ENCODE measurements around the gene GBX1.
A peak's percentile ranks its signal among the peaks of the same experiment; 100 is the strongest.

GBX1 gene

GRCh38 chr7:151129117-151129959 lies 38.2 kb downstream of the GBX1 start:
- no peaks in the 10 kb centered on the region for H3K27me3 Mint-ChIP-seq
- ATAC-seq (replicated peaks) (no peak), DNase-seq (no peak)
- H3K9me3 Mint-ChIP-seq = no peaks in the 10 kb centered on the region
- H3K27ac Mint-ChIP-seq = no peak overlapping the region
- H3K4me1 Mint-ChIP-seq (ENCODE audit: low read depth in 2 of 2) = peaks cover under 1 to 2% of the 10 kb centered on the region in 2 donors
- H3K36me3 Mint-ChIP-seq (ENCODE audit: insufficient read depth) = peaks cover 8% of the 10 kb centered on the region
- no peak overlapping the region for H3K4me3 Mint-ChIP-seq

GRCh38 chr7:151128716-151129115 lies 38.8 kb downstream of the GBX1 start:
- Mint-ChIP-seq H3K4me1 (ENCODE audit: low read depth in 2 of 2) (peaks cover 6 to 8% of the 10 kb centered on the region in 2 donors), H3K27me3 (no peaks in the 10 kb centered on the region), H3K36me3 (ENCODE audit: insufficient read depth) (peaks cover 9% of the 10 kb centered on the region), H3K4me3 (no peak overlapping the region), H3K27ac (no peak overlapping the region), H3K9me3 (no peaks in the 10 kb centered on the region)
- no peak for DNase-seq
- no peak for ATAC-seq (replicated peaks)

DNA sequence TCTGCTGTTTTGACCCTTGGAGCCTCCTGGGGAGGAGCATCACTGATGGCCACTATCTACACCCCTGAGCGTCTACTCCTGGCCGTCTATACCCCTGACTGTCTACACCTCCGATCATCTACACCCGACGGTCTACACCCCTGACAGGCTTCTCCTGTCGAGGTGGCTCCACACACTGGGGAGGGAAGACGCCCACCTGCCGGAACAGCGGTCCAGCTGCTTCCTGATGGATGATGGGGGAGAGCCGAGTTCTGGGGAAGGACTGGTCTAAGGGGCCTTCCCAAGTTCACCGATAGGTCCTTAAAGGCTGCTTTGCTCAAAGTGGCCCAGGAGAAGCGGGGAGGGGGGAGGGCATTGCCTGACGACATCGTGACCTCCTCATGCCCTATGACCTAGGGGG lies 39.4 kb downstream of the GBX1 start:
- Mint-ChIP-seq H3K36me3 (ENCODE audit: insufficient read depth) (peaks cover 14% of the 10 kb centered on the region), H3K27ac (peak overlapping the region in 1 of 2 donors; percentile 65), H3K9me3 (no peaks in the 10 kb centered on the region), H3K4me1 (ENCODE audit: low read depth in 2 of 2) (peaks cover 11 to 12% of the 10 kb centered on the region in 2 donors), H3K4me3 (no peak overlapping the region), H3K27me3 (no peaks in the 10 kb centered on the region)
- no peak for ATAC-seq (replicated peaks)
- DNase-seq = no peak

GRCh38 chr7:151126491-151127137 lies 40.9 kb downstream of the GBX1 start:
- DNase-seq (no peak), ATAC-seq (replicated peaks) (no peak)
- H3K27me3 Mint-ChIP-seq = no peaks in the 10 kb centered on the region
- no peaks in the 10 kb centered on the region for H3K9me3 Mint-ChIP-seq
- H3K27ac Mint-ChIP-seq = no peak overlapping the region
- peaks cover 11 to 13% of the 10 kb centered on the region in 2 donors for H3K4me1 Mint-ChIP-seq (ENCODE audit: low read depth in 2 of 2)
- peaks cover 10% of the 10 kb centered on the region for H3K36me3 Mint-ChIP-seq (ENCODE audit: insufficient read depth)
- no peak overlapping the region for H3K4me3 Mint-ChIP-seq

- Mint-ChIP-seq H3K27ac (no peak overlapping the region), H3K36me3 (ENCODE audit: insufficient read depth) (peaks cover 12% of the 10 kb centered on the region), H3K4me1 (ENCODE audit: low read depth in 2 of 2) (peaks cover 11 to 13% of the 10 kb centered on the region in 2 donors), H3K4me3 (no peak overlapping the region), H3K27me3 (no peaks in the 10 kb centered on the region), H3K9me3 (no peaks in the 10 kb centered on the region)
- no peak for ATAC-seq (replicated peaks)
- DNase-seq = no peak
Observed at GRCh38 chr7:151125846-151126481, 41.5 kb downstream of the GBX1 start.

GRCh38 chr7:151125470-151125845 lies 42.0 kb downstream of the GBX1 start:
- H3K27me3 Mint-ChIP-seq = no peaks in the 10 kb centered on the region
- H3K4me1 Mint-ChIP-seq (ENCODE audit: low read depth in 2 of 2) = peaks cover 11 to 13% of the 10 kb centered on the region in 2 donors
- no peak overlapping the region for H3K27ac Mint-ChIP-seq
- no peak overlapping the region for H3K4me3 Mint-ChIP-seq
- H3K9me3 Mint-ChIP-seq = no peaks in the 10 kb centered on the region
- H3K36me3 Mint-ChIP-seq (ENCODE audit: insufficient read depth) = peaks cover 14% of the 10 kb centered on the region
- no peak for ATAC-seq (replicated peaks)
- DNase-seq = no peak

GRCh38 chr7:151124899-151125399 lies 42.5 kb downstream of the GBX1 start:
- no peak for DNase-seq

DNA sequence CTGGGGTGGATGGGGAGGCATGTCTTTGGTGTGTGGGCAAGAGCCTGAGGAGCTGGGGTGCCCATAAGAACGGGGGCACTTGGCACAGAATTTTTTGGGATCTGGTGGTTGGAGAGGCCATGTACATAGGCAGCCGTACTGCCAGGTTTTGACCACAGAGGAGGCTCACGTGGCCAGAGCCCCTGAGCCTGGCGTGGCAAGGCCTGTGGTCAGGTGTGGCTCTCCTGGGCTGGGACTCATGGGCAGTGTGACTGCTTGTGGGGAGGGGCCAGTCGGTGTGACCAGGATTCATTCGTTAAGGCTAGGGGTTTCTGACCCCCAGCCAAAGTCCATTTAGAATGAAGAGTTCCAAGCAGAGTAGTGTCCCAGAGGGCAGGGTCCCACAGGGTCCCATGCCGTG lies 43.0 kb downstream of the GBX1 start:
- Mint-ChIP-seq H3K27ac (no peak overlapping the region), H3K4me3 (no peak overlapping the region), H3K9me3 (no peaks in the 10 kb centered on the region), H3K27me3 (no peaks in the 10 kb centered on the region), H3K36me3 (ENCODE audit: insufficient read depth) (peaks cover 14% of the 10 kb centered on the region), H3K4me1 (ENCODE audit: low read depth in 2 of 2) (peaks cover 11 to 13% of the 10 kb centered on the region in 2 donors)
- ATAC-seq (replicated peaks) = no peak
- no peak for DNase-seq

More at GRCh38 chr7:151124899-151125399, 42.5 kb downstream of the GBX1 start:
- Mint-ChIP-seq H3K36me3 (ENCODE audit: insufficient read depth) (peaks cover 14% of the 10 kb centered on the region), H3K4me3 (no peak overlapping the region), H3K27ac (no peak overlapping the region), H3K4me1 (ENCODE audit: low read depth in 2 of 2) (peaks cover 11 to 13% of the 10 kb centered on the region in 2 donors), H3K9me3 (no peaks in the 10 kb centered on the region), H3K27me3 (no peaks in the 10 kb centered on the region)
- no peak for ATAC-seq (replicated peaks)

- no peaks in the 10 kb centered on the region for H3K27me3 Mint-ChIP-seq
Observed at GRCh38 chr7:151123822-151124464, 43.6 kb downstream of the GBX1 start.

GRCh38 chr7:151123158-151123821 lies 44.2 kb downstream of the GBX1 start:
- DNase-seq = no peak
- H3K9me3 Mint-ChIP-seq = no peaks in the 10 kb centered on the region

More at GRCh38 chr7:151123822-151124464, 43.6 kb downstream of the GBX1 start:
- Mint-ChIP-seq H3K4me3 (no peak overlapping the region), H3K36me3 (ENCODE audit: insufficient read depth) (peaks cover 14% of the 10 kb centered on the region), H3K4me1 (ENCODE audit: low read depth in 2 of 2) (peaks cover 13 to 14% of the 10 kb centered on the region in 2 donors), H3K9me3 (no peaks in the 10 kb centered on the region), H3K27ac (peak overlapping the region in 1 of 2 donors; percentile 26)
- ATAC-seq (replicated peaks) (peak; percentile 99), DNase-seq (peak; percentile 84 to 87 (median 85))

GRCh38 chr7:151122796-151123157 lies 44.7 kb downstream of the GBX1 start:
- Mint-ChIP-seq H3K27me3 (no peaks in the 10 kb centered on the region), H3K4me1 (ENCODE audit: low read depth in 2 of 2) (peaks cover 13 to 18% of the 10 kb centered on the region in 2 donors), H3K27ac (no peak overlapping the region), H3K4me3 (no peak overlapping the region), H3K9me3 (no peaks in the 10 kb centered on the region), H3K36me3 (ENCODE audit: insufficient read depth) (peaks cover 18% of the 10 kb centered on the region)
- ATAC-seq (replicated peaks) (no peak), DNase-seq (no peak)

More at GRCh38 chr7:151123158-151123821, 44.2 kb downstream of the GBX1 start:
- peaks cover 18% of the 10 kb centered on the region for H3K36me3 Mint-ChIP-seq (ENCODE audit: insufficient read depth)
- H3K27me3 Mint-ChIP-seq = no peaks in the 10 kb centered on the region
- peaks cover 13 to 18% of the 10 kb centered on the region in 2 donors for H3K4me1 Mint-ChIP-seq (ENCODE audit: low read depth in 2 of 2)
- H3K4me3 Mint-ChIP-seq = no peak overlapping the region
- ATAC-seq (replicated peaks) = no peak
- H3K27ac Mint-ChIP-seq = peak overlapping the region in 1 of 2 donors; percentile 26

GRCh38 chr7:151122276-151122675 lies 45.2 kb downstream of the GBX1 start:
- Mint-ChIP-seq H3K4me3 (no peak overlapping the region), H3K27me3 (no peaks in the 10 kb centered on the region), H3K4me1 (ENCODE audit: low read depth in 2 of 2) (peaks cover 13 to 20% of the 10 kb centered on the region in 2 donors), H3K9me3 (no peaks in the 10 kb centered on the region), H3K27ac (no peak overlapping the region), H3K36me3 (ENCODE audit: insufficient read depth) (peaks cover 20% of the 10 kb centered on the region)
- DNase-seq (no peak), ATAC-seq (replicated peaks) (no peak)
